Stimulated activated CD4-positive, alpha-beta T cell treated with anti-CD3 and anti-CD28 coated beads, Interleukin-15, amount 100 ng/mL, for 1 hour (primary cell): ENCODE data around the gene LYZ.
"Not testable (repeated sequence)": the region's sequence is repeated elsewhere in the genome, so short reads cannot be mapped to it uniquely, and the experiment has no call there.

Experiments
- DNase-seq, 2 donors: peaks; one replicate each; pipeline ENCODE4 v3.0.0-alpha.2; 2020; ENCODE audit warnings: low read depth in 1 of 2, low spot score in 1 of 2

Gene LYZ

GRCh38 chr12:69348162-69348938 is at the start of gene LYZ:
Gene LYZ, plus strand, starts transcription at chr12:69348381. Its CDS starts 28 bp downstream, at chr12:69348409.
- no peak for DNase-seq

GRCh38 chr12:69298947-69299346 is 49.2 kb upstream of the LYZ start:
- no peak for DNase-seq

- DNase-seq: no peak
Observed at GRCh38 chr12:69304284-69304683, 43.9 kb upstream of the LYZ start.

GRCh38 chr12:69309461-69309860 is 38.7 kb upstream of the LYZ start:
- no peak for DNase-seq

DNA sequence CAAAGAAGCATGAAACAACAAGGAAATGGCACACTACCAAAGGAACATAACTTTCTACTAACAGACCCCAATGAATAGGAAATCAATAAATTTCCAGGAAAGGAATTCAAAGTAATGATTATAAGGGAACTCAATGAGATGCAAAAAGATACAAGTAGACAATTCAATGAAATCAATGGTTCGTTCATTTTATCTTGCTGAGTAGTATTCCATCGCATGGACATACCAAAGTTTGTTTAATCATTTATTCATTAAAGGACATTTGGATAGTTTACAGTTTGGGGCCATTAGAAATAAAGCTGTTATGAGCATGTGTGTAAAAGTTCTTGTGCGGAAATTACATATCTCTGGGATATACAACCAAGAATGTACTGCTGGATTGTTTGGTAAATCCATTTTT is 35.0 kb upstream of the LYZ start:
- DNase-seq: no peak

DNA sequence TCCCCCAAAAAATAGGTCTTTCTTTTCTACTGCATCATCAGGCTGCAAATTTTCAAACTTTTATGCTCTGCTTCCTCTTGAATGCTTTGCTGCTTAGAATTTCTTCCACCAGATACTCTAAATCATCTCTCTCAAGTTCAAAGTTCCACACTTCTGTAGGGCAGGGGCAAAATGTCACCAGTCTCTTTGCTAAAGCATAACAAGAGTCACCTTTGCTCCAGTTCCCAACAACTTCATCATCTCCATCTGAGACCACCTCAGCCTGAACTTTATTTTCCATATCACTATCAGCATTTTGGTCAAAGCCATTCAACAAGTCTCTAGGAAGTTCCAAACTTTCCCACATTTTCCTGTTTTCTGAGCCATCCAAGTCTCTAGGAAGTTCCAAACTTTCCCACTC is 31.4 kb upstream of the LYZ start:
- DNase-seq: not testable (repeated sequence)

GRCh38 chr12:69317233-69317632 is 30.9 kb upstream of the LYZ start:
- DNase-seq: not testable (repeated sequence)

DNA sequence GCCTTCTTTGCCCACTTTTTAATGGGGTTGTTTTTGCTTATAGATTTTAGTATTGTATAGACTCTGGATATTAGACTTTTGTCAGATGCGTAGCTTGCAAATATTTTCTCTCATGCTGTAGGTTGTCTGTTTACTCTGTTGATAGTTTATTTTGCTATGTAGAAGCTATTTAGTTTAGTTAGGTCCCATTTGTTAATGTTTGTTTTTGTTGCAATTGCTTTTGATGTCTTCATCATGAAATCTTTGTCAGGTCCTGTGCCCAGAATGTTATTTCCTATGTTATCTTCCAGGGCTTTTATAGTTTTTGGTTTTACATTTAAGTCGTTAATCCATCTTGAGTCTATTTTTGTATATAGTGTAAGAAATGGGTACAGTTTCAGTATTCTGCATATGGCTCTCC is 30.0 kb upstream of the LYZ start:
- no peak for DNase-seq

DNA sequence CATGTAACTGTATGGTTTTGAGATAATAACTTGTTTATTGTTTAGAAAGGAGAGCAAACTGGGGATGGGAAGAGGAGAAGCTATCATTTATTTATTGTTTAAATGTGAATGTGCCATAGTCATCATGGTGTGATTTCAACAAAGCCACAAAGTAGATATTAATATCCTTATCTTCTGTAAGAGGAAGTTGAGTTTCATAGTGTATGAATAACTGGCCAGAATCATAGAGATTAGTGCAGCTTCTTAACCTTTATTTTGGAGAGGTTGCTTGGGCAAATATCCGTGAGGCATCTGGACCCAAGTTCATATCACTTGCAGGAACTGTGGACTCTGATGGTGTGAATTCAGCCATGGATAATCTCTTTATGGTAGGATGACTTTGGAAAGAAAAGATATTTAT is 26.8 kb upstream of the LYZ start:
- DNase-seq: no peak

DNA sequence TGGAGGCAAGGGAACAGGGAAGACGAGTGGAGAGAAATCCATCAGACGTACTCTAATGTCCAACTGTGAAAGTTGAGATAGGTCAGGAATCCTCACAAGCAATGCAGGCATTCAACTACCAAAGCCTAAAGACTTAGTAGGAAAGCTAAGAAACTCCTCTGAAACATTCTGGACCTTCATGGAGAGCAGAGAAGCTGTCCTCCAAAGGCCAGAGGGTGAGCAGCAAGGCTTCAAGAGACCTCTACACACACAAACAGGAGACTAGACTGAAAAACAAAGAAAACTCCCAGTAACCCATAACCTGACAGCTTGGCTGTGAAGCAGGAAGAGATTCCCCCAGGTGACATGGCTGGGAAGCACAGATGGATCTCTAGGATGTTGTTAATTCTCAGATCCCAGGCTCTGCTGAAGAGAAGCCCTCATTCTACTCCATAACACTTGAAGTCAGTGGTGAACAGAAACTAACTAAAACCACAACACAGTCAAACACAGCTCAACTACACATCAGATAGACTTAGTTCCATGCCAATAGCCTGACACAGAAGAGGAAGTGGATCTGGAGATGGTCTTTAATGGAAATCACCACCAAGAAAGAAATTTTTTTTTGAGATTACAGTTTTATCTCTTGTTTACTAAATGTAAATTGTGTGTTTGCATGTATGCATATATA is 23.2 kb upstream of the LYZ start:
- no peak for DNase-seq

DNA sequence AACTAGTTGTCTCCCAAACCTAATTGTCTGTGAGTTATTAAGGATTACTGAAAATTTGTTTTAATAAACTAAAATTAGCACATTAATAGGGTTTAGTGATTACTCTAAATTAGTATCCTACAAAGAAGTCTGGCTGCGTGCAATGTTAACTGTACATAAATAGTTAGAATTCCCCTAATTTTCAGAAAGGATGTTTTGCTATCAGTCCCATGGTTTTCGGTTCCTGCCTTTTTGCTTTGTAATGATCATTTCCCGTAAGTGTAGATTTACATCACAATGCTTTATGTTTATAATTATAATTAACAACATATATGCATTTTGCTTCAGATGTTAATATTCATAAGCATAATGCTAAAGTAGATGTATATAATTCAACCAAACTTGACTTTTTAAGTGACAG is 19.8 kb upstream of the LYZ start:
- no peak for DNase-seq

- DNase-seq: no peak
Observed at GRCh38 chr12:69329669-69330428, 18.3 kb upstream of the LYZ start.

DNA sequence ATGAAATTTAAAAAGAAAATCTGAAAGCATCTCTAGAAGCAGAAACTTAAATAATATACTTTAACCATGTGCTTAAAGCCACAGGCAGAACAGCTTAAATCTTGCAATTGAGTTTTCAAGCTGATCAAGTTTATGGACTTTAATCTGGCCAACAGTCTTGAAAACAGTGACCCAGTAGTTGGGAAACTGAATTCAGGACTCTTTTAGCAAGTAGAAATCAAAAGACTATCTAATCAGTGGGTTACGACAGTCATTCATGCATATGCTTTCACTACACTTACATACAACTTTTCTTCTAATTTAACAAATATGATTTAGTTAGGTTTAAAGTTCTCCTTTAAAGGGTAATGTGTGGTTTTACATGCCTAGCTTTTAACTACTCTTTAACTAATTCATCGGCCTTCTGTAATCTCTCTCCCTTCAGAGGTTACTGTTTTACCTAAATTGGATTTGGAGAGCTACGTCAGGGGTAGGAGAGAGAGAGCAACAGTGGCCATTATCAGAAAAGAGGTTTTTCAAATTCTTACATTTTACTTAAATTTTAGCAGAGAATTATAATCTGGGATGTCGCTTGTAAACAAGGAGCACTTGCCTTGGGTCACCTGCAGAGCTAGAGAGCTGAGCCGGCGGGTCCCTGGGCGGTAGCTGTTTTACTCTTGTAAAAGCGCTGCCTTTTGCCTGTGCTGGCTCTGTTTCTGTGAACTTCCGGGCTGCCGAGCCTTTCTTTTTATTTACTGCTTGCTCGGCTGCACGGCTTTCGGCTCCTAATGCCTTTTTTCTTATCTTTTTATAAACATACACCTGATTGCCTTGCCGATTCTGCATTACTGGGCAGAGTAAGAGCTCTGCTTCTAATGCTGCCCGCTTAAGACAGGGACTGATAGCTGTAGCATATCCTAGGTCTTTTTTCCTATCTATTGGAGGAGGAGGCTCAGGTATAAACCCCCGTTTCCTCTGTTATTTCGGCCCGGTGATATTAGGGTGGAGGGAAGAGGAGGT is 17.4 kb upstream of the LYZ start:
- peak; percentile 19 for DNase-seq

- no peak for DNase-seq
Observed at GRCh38 chr12:69331519-69331908, 16.7 kb upstream of the LYZ start.

GRCh38 chr12:69331909-69332684 is 16.1 kb upstream of the LYZ start:
- no peak for DNase-seq

DNA sequence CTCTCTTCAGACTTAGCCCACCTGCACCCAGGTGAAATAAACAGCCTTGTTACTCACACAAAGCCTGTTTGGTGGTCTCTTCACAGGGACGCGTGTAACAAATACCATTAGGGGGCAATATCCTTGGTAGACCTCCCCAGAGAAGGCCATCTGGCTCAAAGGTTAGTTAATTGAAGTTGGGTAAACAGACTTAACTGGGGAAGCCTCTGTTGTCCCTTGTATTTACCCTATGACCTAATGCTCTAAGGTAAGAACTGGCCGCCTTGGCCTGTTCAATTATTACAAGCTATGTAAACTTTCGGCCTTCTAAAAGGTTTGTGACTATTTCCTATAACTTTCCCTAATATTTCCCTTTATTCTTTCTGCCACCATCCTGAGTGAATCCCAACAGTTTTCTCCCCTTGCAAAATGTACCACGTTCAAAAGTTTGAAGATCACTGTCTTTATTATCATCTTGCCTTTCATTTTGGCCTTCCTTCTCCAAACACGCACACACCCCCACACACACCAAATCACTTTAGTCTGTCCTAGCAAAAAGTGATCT is 15.3 kb upstream of the LYZ start:
- DNase-seq: no peak

GRCh38 chr12:69334158-69334557 is 14.0 kb upstream of the LYZ start:
- no peak for DNase-seq

GRCh38 chr12:69337311-69338090 is 10.7 kb upstream of the LYZ start:
- no peak for DNase-seq
